Loucy (cell line): ENCODE measurements around the gene TXNL4B.

ENCODE experiments used
- EZH2phosphoT487 ChIP-seq: fragments of 200-600 bp; IDR thresholded peaks from 2 replicates; pipeline ENCODE4 v1.6.1; 2018; ENCODE audit warnings: antibody characterized with exemption, mild to moderate bottlenecking, moderate library complexity, borderline replicate concordance
- TF ChIP-seq, protein P1 (sequence below): fragments of 200-600 bp; sonication (generic); conservative IDR thresholded peaks from 2 replicates; pipeline ENCODE4 v1.5.1; 2014; ENCODE audit warnings: mild to moderate bottlenecking, antibody characterized with exemption, low read length

DNA sequence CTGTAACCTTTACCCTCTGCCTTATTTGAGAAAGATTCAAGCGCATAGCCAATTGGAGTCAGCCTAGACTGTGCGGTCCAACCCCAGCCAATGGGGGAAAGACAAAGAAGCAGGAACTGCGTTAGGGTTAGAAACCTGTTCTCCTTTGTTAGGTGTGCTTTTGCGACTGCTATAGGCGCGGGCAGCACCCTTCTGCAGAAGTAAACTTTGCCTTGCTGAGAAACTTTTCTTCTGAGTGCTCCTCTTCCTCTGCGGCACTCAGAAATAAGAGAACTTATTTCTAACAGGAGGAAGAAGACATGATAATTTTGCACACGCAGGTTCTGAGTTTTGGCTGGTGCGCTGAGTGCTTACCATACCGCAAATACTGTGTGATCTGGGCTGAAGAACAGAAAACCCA is 9.0 kb downstream of the TXNL4B start:
- TF ChIP-seq, protein P1, sequence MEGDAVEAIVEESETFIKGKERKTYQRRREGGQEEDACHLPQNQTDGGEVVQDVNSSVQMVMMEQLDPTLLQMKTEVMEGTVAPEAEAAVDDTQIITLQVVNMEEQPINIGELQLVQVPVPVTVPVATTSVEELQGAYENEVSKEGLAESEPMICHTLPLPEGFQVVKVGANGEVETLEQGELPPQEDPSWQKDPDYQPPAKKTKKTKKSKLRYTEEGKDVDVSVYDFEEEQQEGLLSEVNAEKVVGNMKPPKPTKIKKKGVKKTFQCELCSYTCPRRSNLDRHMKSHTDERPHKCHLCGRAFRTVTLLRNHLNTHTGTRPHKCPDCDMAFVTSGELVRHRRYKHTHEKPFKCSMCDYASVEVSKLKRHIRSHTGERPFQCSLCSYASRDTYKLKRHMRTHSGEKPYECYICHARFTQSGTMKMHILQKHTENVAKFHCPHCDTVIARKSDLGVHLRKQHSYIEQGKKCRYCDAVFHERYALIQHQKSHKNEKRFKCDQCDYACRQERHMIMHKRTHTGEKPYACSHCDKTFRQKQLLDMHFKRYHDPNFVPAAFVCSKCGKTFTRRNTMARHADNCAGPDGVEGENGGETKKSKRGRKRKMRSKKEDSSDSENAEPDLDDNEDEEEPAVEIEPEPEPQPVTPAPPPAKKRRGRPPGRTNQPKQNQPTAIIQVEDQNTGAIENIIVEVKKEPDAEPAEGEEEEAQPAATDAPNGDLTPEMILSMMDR = no peak
- no peak for TF ChIP-seq EZH2phosphoT487
